SK-N-SH treated with all-trans-retinoic acid at 6 μM for 48 hours (cell line): Measurements from ENCODE around the gene EPS8L1.

Source experiments
- ATAC-seq: fragments of 200-7000 bp; cut with Tn5 transposase; 3 replicates; pipeline ENCODE4 v1.9.1; 2020; ENCODE audit warnings: mild to moderate bottlenecking, moderate library complexity
- ARNTL ChIP-seq: fragments of 450-650 bp; formaldehyde crosslinking; IDR thresholded peaks from 2 replicates; pipeline ENCODE4 v1.5.0; 2020; ENCODE audit warnings: low read depth, mild to moderate bottlenecking, moderate library complexity, borderline replicate concordance
- BACH2 ChIP-seq: fragments of 250-450 bp; sonication (Bioruptor Pico); IDR thresholded peaks from 2 replicates; pipeline ENCODE4 v1.9.0; 2021; ENCODE audit warnings: mild to moderate bottlenecking, borderline replicate concordance
- CSDC2 ChIP-seq: fragments of 250-450 bp; sonication (Bioruptor Pico); IDR thresholded peaks from 2 replicates; pipeline ENCODE4 v1.5.0; 2020; ENCODE audit warnings: mild to moderate bottlenecking, moderate library complexity
- ESRRG ChIP-seq: fragments of 250-450 bp; sonication (Bioruptor Pico); IDR thresholded peaks from 2 replicates; pipeline ENCODE4 v1.6.1; 2021; ENCODE audit warnings: mild to moderate bottlenecking
- GLIS3 ChIP-seq: fragments of 250-450 bp; sonication (Bioruptor Pico); IDR thresholded peaks from 2 replicates; pipeline ENCODE4 v1.5.0; 2020; ENCODE audit warnings: mild to moderate bottlenecking, moderate library complexity
- ISL1 ChIP-seq: fragments of 250-450 bp; sonication (Bioruptor Pico); IDR thresholded peaks from 2 replicates; pipeline ENCODE4 v2.1.2; 2022; ENCODE audit warnings: mild to moderate bottlenecking, moderate library complexity
- OSR1 ChIP-seq: fragments of 250-450 bp; sonication (Bioruptor Pico); IDR thresholded peaks from 2 replicates; pipeline ENCODE4 v1.8.0; 2022; ENCODE audit warnings: moderate library complexity, mild to moderate bottlenecking, inconsistent platforms
- PPARA ChIP-seq: fragments of 250-450 bp; sonication (Bioruptor Pico); IDR thresholded peaks from 2 replicates; pipeline ENCODE4 v1.5.0; 2020; ENCODE audit warnings: mild to moderate bottlenecking, borderline replicate concordance
- RARB ChIP-seq: fragments of 250-450 bp; sonication (Bioruptor Pico); IDR thresholded peaks from 2 replicates; pipeline ENCODE4 v1.8.0; 2021; ENCODE audit warnings: mild to moderate bottlenecking, moderate library complexity
- SNAI2 ChIP-seq: fragments of 250-450 bp; sonication (Bioruptor Pico); IDR thresholded peaks from 2 replicates; pipeline ENCODE4 v1.5.0; 2020; ENCODE audit warnings: mild to moderate bottlenecking, moderate library complexity
- TCF4 ChIP-seq: fragments of 250-450 bp; sonication (Bioruptor Pico); IDR thresholded peaks from 2 replicates; pipeline ENCODE4 v1.8.0; 2021; ENCODE audit warnings: mild to moderate bottlenecking, moderate library complexity, borderline replicate concordance
- TOX ChIP-seq: fragments of 250-450 bp; sonication (Bioruptor Pico); IDR thresholded peaks from 2 replicates; pipeline ENCODE4 v1.8.0; 2021; ENCODE audit warnings: mild to moderate bottlenecking, moderate library complexity, borderline replicate concordance
- ZC3H10 ChIP-seq: fragments of 250-450 bp; sonication (Bioruptor Pico); IDR thresholded peaks from 2 replicates; pipeline ENCODE4 v1.5.1; 2021; ENCODE audit warnings: mild to moderate bottlenecking, moderate library complexity
- ZFP3 ChIP-seq: fragments of 250-450 bp; sonication (Bioruptor Pico); IDR thresholded peaks from 2 replicates; pipeline ENCODE4 v1.5.0; 2020; ENCODE audit warnings: mild to moderate bottlenecking, moderate library complexity
- ZFP30 ChIP-seq: fragments of 450-650 bp; formaldehyde crosslinking; IDR thresholded peaks from 2 replicates; pipeline ENCODE4 v1.5.0; 2022; ENCODE audit warnings: mild to moderate bottlenecking, moderate library complexity
- ZNF565 ChIP-seq: fragments of 450-650 bp; formaldehyde crosslinking; conservative IDR thresholded peaks from 2 replicates; pipeline ENCODE4 v1.5.0; 2020; ENCODE audit warnings: low read depth, mild to moderate bottlenecking, moderate library complexity
- ZNF70 ChIP-seq: fragments of 450-650 bp; formaldehyde crosslinking; IDR thresholded peaks from 2 replicates; pipeline ENCODE4 v1.5.0; 2020; ENCODE audit warnings: mild to moderate bottlenecking, moderate library complexity
- ZNF8 ChIP-seq: fragments of 450-650 bp; formaldehyde crosslinking; IDR thresholded peaks from 2 replicates; pipeline ENCODE4 v1.5.0; 2020; ENCODE audit warnings: mild to moderate bottlenecking, moderate library complexity
- TF ChIP-seq, protein P1 (sequence below): fragments of 250-450 bp; sonication (Bioruptor Pico); IDR thresholded peaks from 2 replicates; pipeline ENCODE4 v1.8.0; 2020; ENCODE audit warnings: mild to moderate bottlenecking, moderate library complexity, borderline replicate concordance
- TF ChIP-seq, protein P2 (sequence below): fragments of 250-450 bp; sonication (Bioruptor Pico); IDR thresholded peaks from 2 replicates; pipeline ENCODE4 v1.5.1; 2021; ENCODE audit warnings: mild to moderate bottlenecking, moderate library complexity
- TF ChIP-seq, protein P3 (sequence below): fragments of 250-450 bp; sonication (Bioruptor Pico); IDR thresholded peaks from 2 replicates; pipeline ENCODE4 v1.5.0; 2020; ENCODE audit warnings: mild to moderate bottlenecking, moderate library complexity
- TF ChIP-seq, protein P4 (sequence below): fragments of 250-450 bp; sonication (Bioruptor Pico); IDR thresholded peaks from 2 replicates; pipeline ENCODE4 v1.8.0; 2021; ENCODE audit warnings: low read depth, mild to moderate bottlenecking, moderate library complexity, borderline replicate concordance

The EPS8L1 gene

DNA sequence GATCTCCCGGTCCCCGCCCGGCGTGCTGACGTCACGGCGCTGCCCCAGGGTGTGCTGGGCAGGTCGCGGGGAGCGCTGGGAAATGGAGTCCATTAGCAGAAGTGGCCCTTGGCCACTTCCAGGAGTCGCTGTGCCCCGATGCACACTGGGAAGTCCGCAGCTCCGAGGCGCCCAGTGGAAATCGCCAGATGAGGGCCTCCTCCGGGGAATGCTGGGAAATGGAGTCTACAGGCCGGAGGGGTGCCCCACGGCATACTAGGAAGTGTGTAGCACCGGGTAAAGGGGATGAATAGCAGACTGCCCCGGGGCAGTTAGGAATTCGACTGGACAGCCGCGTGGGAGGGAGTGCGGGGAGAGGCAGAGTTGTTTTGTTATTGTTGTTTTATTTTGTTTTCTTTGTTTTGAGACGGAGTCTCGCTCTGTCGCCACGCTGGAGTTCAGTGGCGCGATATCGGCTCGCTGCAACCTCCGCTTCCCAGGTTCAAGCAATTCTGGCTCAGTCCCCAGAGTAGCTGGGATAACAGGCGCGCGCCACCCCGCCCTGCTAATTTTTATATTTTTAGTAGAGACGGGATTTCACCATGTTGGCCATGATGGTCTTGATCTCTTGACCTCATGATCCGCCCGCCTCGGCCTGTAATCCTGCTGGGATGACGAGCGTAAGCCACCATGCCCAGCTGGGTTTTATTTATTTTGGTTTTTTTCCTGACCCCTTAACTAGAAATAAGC lies 42.2 kb downstream of the EPS8L1 start:
- ATAC-seq = peak; percentile 93
- TF ChIP-seq TCF4 (CRISPR knock-in tag) = no peak; the same call in 1 of the 2 replicates

DNA sequence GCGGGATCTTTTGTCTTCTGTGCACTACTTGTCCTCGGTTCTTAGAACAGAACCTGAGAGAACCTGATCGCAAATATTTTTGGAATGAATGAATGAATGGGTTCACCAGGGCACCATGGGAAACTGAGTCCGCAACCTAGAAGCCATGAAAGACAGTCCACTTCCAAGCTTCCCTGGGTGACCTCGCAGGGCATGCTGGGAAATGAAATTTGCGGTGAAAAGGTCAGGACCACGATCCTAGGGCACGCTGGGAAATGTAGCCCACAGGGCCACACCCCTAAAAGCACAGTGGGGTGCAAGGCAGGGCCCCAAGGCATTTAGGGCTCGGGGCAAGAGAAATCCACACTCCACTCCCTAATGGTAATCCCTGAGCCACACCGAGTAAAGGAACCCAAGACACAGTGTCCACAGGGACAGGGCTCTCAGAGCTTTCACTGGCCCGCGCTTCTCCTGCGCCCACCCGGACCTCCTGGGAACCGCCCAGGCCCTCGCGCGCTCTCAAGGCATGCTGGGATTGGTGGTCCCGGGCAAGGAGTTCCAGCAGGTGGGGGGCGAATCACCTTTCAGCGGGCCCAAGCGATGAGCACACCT lies 42.8 kb downstream of the EPS8L1 start:
- TF ChIP-seq PPARA (CRISPR knock-in tag) (no peak), ZFP3 (CRISPR knock-in tag) (no peak), ZNF70 (CRISPR knock-in tag) (no peak), RARB (no peak), OSR1 (CRISPR knock-in tag) (no peak), GLIS3 (no peak), ISL1 (no peak), TCF4 (CRISPR knock-in tag) (no peak), ZNF565 (CRISPR knock-in tag) (no peak), ZNF8 (CRISPR knock-in tag) (no peak), SNAI2 (CRISPR knock-in tag) (no peak), ESRRG (CRISPR knock-in tag) (no peak), ARNTL (CRISPR knock-in tag) (no peak), CSDC2 (CRISPR knock-in tag) (no peak), BACH2 (CRISPR knock-in tag) (no peak), ZC3H10 (CRISPR knock-in tag) (no peak)
- ATAC-seq = no peak

DNA sequence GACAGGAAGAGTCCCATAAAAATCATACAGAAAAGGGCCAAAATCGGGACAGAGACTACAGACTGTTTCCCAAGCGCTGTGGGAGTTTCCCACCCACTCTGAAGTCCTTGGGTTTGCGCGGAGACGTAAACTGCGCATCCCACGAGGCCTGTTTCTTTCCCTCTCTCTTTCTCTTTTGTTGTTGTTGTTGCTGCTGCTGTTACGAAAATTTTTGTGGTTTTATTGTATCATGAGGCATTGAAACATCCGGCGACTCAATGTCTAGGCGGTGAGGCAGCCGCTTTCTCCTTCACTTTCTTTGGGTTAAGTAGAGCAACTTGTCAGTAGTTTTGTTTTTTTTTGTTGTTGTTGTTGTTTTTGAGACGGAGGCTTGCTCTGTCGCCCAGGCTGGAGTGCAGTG lies 43.4 kb downstream of the EPS8L1 start:
- ATAC-seq = no peak
- TF ChIP-seq OSR1 (CRISPR knock-in tag) (no peak), TOX (CRISPR knock-in tag) (no peak), ZFP30 (CRISPR knock-in tag) (no peak), ZC3H10 (CRISPR knock-in tag) (no peak), ZNF8 (CRISPR knock-in tag) (no peak), PPARA (CRISPR knock-in tag) (no peak), ZNF70 (CRISPR knock-in tag) (no peak)
- TF ChIP-seq, protein P1, sequence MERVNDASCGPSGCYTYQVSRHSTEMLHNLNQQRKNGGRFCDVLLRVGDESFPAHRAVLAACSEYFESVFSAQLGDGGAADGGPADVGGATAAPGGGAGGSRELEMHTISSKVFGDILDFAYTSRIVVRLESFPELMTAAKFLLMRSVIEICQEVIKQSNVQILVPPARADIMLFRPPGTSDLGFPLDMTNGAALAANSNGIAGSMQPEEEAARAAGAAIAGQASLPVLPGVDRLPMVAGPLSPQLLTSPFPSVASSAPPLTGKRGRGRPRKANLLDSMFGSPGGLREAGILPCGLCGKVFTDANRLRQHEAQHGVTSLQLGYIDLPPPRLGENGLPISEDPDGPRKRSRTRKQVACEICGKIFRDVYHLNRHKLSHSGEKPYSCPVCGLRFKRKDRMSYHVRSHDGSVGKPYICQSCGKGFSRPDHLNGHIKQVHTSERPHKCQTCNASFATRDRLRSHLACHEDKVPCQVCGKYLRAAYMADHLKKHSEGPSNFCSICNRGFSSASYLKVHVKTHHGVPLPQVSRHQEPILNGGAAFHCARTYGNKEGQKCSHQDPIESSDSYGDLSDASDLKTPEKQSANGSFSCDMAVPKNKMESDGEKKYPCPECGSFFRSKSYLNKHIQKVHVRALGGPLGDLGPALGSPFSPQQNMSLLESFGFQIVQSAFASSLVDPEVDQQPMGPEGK (CRISPR knock-in tag) = no peak

DNA sequence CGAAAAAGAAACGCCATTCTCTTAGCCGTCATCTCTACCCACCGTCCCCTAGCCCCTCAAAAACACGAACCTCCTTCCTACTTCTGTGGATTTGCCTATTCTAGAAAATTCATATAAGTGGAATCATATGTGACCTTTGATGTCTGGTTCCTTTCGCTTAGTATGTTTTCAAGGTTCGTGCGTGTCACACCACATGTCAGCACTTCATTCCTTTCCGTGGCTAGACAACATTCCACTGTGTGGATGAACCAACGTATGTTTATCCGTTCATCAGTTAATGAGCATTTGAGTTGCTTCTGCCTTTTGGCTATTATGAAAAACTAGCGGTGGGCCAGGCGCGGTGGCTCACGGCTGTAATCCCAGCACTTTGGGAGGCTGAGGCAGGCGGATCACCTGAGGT lies 55.8 kb downstream of the EPS8L1 start:
- TF ChIP-seq, protein P2, sequence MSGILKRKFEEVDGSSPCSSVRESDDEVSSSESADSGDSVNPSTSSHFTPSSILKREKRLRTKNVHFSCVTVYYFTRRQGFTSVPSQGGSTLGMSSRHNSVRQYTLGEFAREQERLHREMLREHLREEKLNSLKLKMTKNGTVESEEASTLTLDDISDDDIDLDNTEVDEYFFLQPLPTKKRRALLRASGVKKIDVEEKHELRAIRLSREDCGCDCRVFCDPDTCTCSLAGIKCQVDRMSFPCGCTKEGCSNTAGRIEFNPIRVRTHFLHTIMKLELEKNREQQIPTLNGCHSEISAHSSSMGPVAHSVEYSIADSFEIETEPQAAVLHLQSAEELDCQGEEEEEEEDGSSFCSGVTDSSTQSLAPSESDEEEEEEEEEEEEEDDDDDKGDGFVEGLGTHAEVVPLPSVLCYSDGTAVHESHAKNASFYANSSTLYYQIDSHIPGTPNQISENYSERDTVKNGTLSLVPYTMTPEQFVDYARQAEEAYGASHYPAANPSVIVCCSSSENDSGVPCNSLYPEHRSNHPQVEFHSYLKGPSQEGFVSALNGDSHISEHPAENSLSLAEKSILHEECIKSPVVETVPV (CRISPR knock-in tag) = no peak
- TF ChIP-seq BACH2 (CRISPR knock-in tag) = no peak
- TF ChIP-seq ISL1 = no peak
- no peak for TF ChIP-seq ARNTL (CRISPR knock-in tag)
- no peak for TF ChIP-seq OSR1 (CRISPR knock-in tag)
- TF ChIP-seq, protein P3, sequence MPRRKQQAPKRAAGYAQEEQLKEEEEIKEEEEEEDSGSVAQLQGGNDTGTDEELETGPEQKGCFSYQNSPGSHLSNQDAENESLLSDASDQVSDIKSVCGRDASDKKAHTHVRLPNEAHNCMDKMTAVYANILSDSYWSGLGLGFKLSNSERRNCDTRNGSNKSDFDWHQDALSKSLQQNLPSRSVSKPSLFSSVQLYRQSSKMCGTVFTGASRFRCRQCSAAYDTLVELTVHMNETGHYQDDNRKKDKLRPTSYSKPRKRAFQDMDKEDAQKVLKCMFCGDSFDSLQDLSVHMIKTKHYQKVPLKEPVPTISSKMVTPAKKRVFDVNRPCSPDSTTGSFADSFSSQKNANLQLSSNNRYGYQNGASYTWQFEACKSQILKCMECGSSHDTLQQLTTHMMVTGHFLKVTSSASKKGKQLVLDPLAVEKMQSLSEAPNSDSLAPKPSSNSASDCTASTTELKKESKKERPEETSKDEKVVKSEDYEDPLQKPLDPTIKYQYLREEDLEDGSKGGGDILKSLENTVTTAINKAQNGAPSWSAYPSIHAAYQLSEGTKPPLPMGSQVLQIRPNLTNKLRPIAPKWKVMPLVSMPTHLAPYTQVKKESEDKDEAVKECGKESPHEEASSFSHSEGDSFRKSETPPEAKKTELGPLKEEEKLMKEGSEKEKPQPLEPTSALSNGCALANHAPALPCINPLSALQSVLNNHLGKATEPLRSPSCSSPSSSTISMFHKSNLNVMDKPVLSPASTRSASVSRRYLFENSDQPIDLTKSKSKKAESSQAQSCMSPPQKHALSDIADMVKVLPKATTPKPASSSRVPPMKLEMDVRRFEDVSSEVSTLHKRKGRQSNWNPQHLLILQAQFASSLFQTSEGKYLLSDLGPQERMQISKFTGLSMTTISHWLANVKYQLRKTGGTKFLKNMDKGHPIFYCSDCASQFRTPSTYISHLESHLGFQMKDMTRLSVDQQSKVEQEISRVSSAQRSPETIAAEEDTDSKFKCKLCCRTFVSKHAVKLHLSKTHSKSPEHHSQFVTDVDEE (CRISPR knock-in tag) = no peak
- TF ChIP-seq, protein P4, sequence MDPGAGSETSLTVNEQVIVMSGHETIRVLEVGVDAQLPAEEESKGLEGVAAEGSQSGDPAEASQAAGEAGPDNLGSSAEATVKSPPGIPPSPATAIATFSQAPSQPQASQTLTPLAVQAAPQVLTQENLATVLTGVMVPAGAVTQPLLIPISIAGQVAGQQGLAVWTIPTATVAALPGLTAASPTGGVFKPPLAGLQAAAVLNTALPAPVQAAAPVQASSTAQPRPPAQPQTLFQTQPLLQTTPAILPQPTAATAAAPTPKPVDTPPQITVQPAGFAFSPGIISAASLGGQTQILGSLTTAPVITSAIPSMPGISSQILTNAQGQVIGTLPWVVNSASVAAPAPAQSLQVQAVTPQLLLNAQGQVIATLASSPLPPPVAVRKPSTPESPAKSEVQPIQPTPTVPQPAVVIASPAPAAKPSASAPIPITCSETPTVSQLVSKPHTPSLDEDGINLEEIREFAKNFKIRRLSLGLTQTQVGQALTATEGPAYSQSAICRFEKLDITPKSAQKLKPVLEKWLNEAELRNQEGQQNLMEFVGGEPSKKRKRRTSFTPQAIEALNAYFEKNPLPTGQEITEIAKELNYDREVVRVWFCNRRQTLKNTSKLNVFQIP (CRISPR knock-in tag) = no peak
- TF ChIP-seq GLIS3 = no peak
- no peak for TF ChIP-seq ZC3H10 (CRISPR knock-in tag)
- no peak for TF ChIP-seq TOX (CRISPR knock-in tag)
- TF ChIP-seq PPARA (CRISPR knock-in tag) = no peak
- TF ChIP-seq TCF4 (CRISPR knock-in tag) = no peak
- TF ChIP-seq, all 23 proteins: peak for 0
- no peak for ATAC-seq
